22Rv1 (cell line): ENCODE data around the gene EED.

Experiments used
- ZFX ChIP-seq: fragments of 450-650 bp; IDR thresholded peaks from 2 replicates; pipeline ENCODE4 v1.6.1; 2017; ENCODE audit warnings: antibody characterized with exemption, borderline replicate concordance
- TF ChIP-seq, protein P1 (sequence below): fragments of 450-650 bp; IDR thresholded peaks from 2 replicates; pipeline ENCODE4 v1.5.1; 2017; ENCODE audit warnings: mild to moderate bottlenecking

DNA sequence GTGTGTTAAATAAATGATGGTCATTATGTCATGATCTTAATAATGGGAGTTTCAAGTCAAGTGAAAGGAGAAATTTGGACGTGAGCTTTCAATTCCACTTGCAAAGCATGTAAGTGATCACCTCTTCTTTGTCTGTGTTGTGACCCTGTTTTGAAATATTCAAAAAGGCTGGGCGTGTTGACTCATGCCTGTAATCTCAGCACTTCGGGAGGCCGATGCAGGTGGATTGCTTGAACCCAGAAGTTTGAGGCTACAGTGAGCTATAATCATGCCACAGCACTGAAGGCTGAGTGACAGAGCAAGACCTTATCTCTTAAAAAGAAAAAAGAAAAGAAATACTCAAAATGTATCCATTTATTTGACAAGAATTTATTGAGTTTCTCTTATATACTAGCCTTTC is 32.9 kb upstream of the EED start:
- TF ChIP-seq, protein P1, sequence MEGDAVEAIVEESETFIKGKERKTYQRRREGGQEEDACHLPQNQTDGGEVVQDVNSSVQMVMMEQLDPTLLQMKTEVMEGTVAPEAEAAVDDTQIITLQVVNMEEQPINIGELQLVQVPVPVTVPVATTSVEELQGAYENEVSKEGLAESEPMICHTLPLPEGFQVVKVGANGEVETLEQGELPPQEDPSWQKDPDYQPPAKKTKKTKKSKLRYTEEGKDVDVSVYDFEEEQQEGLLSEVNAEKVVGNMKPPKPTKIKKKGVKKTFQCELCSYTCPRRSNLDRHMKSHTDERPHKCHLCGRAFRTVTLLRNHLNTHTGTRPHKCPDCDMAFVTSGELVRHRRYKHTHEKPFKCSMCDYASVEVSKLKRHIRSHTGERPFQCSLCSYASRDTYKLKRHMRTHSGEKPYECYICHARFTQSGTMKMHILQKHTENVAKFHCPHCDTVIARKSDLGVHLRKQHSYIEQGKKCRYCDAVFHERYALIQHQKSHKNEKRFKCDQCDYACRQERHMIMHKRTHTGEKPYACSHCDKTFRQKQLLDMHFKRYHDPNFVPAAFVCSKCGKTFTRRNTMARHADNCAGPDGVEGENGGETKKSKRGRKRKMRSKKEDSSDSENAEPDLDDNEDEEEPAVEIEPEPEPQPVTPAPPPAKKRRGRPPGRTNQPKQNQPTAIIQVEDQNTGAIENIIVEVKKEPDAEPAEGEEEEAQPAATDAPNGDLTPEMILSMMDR, result no peak
- TF ChIP-seq ZFX, result no peak
